T-helper 1 cell treated with Interleukin-12 subunit alpha and Interleukin-12 subunit beta and Interleukin-4 antibody, amounts not matched to agents 30 μg/mL and 1 μg/mL, for 36 hours (primary cell): Measurements from ENCODE around the gene STK11IP.

ENCODE experiments used
- H3K27ac Mint-ChIP-seq: one replicate; pipeline ENCODE4 v1.8.0; 2021; ENCODE audit warnings: mild to moderate bottlenecking, mixed read lengths
- H3K27me3 Mint-ChIP-seq: one replicate; pipeline ENCODE4 v1.8.0; 2021; ENCODE audit warnings: low read depth, mixed read lengths
- H3K36me3 Mint-ChIP-seq: one replicate; pipeline ENCODE4 v1.8.0; 2021; ENCODE audit warnings: low read depth, mixed read lengths
- H3K4me1 Mint-ChIP-seq: one replicate; pipeline ENCODE4 v1.8.0; 2021; ENCODE audit warnings: low read depth, mixed read lengths
- H3K4me3 Mint-ChIP-seq: one replicate; pipeline ENCODE4 v1.8.0; 2021; ENCODE audit warnings: mild to moderate bottlenecking, moderate library complexity, mixed read lengths
- H3K9me3 Mint-ChIP-seq: one replicate; pipeline ENCODE4 v1.8.0; 2021; ENCODE audit warnings: mixed read lengths

Gene STK11IP

DNA sequence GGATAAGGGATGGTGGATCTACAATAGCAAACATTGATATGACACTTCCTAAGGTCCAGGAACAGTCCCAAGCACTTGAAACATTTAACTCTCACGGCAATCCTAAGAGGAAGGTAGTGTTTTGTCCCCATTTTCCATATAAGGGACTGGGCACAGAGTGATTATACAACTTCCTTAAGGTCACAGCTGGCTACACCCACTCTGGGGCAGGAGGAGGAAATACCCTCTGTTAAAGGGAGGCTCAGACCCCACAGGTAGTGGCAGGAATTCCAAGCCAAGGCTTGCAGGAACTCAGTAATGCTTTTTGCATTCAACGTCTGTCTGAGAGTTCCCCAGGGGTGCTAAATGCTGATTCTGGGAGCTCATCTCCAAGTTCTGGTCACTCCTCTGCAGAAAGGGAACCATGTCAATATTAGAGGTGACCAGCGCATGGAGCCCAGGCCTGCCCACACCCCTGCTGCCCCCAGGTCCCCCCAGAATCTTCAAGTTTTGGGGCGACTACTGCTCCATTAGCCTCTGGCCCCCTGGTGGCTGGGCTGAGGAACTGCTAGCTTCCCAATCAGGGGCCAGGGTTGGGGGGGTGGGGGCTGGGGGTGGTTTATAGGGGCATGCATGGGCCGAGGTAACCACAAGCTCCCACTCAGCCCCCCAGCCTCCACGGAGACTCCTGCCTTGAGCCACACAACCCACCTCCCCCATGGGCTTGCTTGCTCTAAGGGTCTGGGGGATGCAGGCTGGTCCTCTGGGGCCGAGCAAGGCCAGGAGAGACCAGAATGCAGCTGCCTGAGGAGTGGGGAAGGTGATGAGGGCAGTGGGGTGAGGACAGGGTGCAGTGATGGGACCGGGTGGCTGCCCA, 37.4 kb upstream of the STK11IP start:
- Mint-ChIP-seq H3K9me3 (no peaks in the 10 kb centered on the region), H3K4me1 (no peaks in the 10 kb centered on the region), H3K4me3 (no peak overlapping the region), H3K27ac (no peak overlapping the region), H3K36me3 (no peaks in the 10 kb centered on the region), H3K27me3 (no peaks in the 10 kb centered on the region)

GRCh38 chr2:219560893-219561178, 36.8 kb upstream of the STK11IP start:
- no peak overlapping the region for H3K4me3 Mint-ChIP-seq
- H3K4me1 Mint-ChIP-seq, result no peaks in the 10 kb centered on the region
- no peak overlapping the region for H3K27ac Mint-ChIP-seq
- no peaks in the 10 kb centered on the region for H3K36me3 Mint-ChIP-seq
- peaks cover under 1% of the 10 kb centered on the region for H3K27me3 Mint-ChIP-seq
- H3K9me3 Mint-ChIP-seq, result no peaks in the 10 kb centered on the region

GRCh38 chr2:219561179-219562048, 36.2 kb upstream of the STK11IP start:
- Mint-ChIP-seq H3K27ac (no peak overlapping the region), H3K36me3 (no peaks in the 10 kb centered on the region), H3K4me3 (no peak overlapping the region), H3K4me1 (no peaks in the 10 kb centered on the region), H3K27me3 (peaks cover 3% of the 10 kb centered on the region), H3K9me3 (no peaks in the 10 kb centered on the region)

GRCh38 chr2:219562049-219563020, 35.3 kb upstream of the STK11IP start:
- H3K27me3 Mint-ChIP-seq, result peaks cover 3% of the 10 kb centered on the region
- no peak overlapping the region for H3K4me3 Mint-ChIP-seq
- no peaks in the 10 kb centered on the region for H3K9me3 Mint-ChIP-seq
- no peaks in the 10 kb centered on the region for H3K36me3 Mint-ChIP-seq
- no peaks in the 10 kb centered on the region for H3K4me1 Mint-ChIP-seq
- H3K27ac Mint-ChIP-seq, result no peak overlapping the region

GRCh38 chr2:219563271-219563928, 34.3 kb upstream of the STK11IP start:
- no peak overlapping the region for H3K4me3 Mint-ChIP-seq
- no peaks in the 10 kb centered on the region for H3K36me3 Mint-ChIP-seq
- H3K27ac Mint-ChIP-seq, result no peak overlapping the region
- peaks cover 3% of the 10 kb centered on the region for H3K27me3 Mint-ChIP-seq
- H3K9me3 Mint-ChIP-seq, result no peaks in the 10 kb centered on the region
- H3K4me1 Mint-ChIP-seq, result no peaks in the 10 kb centered on the region

DNA sequence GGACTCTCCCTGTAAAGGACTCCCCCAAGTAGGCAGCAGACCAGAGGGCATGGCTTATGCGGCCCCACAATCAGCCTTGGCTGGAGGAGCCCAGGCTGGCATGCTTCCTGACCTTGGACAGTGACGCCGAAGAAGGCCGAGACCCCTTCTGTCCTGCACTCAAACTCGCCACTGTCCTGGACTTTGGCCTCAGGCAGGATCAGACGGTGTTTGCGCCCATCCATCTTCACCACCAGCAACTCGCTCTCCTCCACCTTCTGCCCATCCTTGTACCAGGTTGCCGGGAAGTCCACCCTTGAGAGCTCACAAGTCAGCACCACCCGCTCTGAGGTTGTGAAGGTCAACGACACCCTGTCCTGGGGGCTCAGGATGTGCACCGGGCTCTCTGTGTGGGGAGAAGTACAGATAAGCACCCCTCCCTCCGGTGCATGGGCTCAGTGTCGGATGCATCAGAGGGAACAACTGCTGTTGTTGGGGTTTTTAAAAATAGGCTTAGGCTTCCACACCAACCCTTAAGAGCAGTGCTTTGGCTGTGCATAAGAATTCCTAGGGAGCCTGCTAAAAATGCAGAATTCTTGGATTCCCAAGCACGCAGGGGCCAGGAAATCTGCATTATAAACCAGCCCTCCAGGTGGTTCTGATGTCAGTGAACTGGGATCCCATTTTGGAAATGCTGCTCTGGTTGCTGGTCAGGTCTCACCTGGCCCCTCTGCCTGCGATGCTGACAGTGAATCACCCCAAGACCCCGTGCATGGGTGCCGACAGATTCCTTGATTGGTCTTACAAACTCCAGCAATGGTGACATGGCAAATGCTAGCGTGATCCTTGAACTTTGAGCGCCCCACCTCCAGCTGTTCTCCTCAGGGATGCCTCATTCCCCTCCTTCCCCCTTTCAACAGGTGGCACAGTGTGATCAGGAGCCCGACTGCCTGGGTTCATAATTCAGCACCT, 32.3 kb upstream of the STK11IP start:
- Mint-ChIP-seq H3K4me3 (no peak overlapping the region), H3K4me1 (no peaks in the 10 kb centered on the region), H3K36me3 (no peaks in the 10 kb centered on the region), H3K27ac (no peak overlapping the region), H3K27me3 (peaks cover 18% of the 10 kb centered on the region), H3K9me3 (no peaks in the 10 kb centered on the region)

DNA sequence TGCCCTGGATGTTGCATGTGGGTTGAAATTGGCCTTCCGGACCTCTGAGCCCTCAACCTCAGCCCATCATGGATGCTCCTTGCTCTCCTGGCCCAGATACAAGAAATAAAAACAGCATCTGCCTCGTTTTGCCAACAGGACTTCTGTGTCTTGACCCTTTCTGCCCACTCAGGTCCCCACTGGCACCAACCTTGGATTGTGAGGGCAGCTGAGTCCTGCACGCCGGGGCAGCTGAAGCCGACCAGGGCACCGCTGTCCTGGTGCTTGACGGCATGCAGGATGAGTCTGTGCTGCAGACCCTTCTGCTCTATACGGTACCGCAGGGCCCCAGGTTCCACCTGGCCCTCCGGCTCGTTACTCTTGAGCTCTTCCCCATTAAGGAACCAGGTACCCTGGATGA, 31.0 kb upstream of the STK11IP start:
- Mint-ChIP-seq H3K4me1 (no peaks in the 10 kb centered on the region), H3K4me3 (no peak overlapping the region), H3K36me3 (no peaks in the 10 kb centered on the region), H3K9me3 (no peaks in the 10 kb centered on the region), H3K27me3 (peaks cover 19% of the 10 kb centered on the region), H3K27ac (no peak overlapping the region)

DNA sequence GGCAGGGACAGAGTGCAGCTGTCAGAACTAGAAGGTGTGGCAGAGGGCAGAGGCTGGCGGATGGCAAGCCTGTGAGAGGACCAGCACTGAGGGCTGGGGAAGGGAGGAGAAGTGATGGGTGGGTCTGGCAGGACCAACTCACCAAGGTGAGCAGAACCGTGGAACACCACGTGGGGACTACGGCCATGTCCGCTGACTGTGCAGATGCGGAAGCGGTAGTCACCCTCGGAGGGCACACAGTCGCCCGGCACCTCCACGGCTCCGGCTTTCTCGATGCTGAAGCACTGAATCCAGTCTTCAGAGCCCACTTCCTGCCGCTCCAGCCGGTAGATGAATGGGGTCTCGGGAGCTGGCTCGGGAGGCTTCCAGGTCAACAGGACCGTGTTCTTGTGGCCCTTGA, 30.5 kb upstream of the STK11IP start:
- H3K27me3 Mint-ChIP-seq, result peaks cover 24% of the 10 kb centered on the region
- H3K4me3 Mint-ChIP-seq, result no peak overlapping the region
- H3K36me3 Mint-ChIP-seq, result no peaks in the 10 kb centered on the region
- no peaks in the 10 kb centered on the region for H3K9me3 Mint-ChIP-seq
- no peak overlapping the region for H3K27ac Mint-ChIP-seq
- H3K4me1 Mint-ChIP-seq, result no peaks in the 10 kb centered on the region

DNA sequence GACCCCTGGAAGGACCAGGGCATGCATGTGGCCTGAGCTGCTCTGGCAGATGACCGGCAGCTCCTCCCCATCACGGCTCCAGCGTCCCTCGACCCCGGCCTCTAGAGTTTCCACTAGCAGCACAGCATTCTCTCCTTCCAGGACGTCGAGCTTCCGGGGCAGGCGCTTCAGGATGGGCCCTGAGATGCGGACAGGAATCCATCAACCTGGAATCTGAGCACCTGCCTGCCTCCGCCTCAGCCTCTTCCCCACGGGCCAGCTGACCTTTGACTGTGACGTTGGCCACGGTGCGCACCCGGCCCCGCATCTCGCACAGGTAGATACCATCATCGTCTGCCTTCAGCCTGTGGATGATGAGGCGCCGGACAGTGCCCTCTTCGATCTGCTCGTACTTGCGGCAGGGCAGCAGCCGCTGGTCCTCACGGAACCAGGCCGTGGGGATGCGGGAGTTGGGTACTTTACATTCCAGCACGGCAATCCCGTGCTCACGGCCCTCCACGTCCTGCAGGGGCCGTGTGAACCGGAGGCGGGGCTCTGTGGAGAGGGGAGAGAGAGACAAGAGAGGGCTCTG, 29.8 kb upstream of the STK11IP start:
- Mint-ChIP-seq H3K9me3 (no peaks in the 10 kb centered on the region), H3K27ac (no peak overlapping the region), H3K27me3 (peaks cover 29% of the 10 kb centered on the region), H3K4me1 (no peaks in the 10 kb centered on the region), H3K4me3 (no peak overlapping the region), H3K36me3 (no peaks in the 10 kb centered on the region)

GRCh38 chr2:219569041-219569440, 28.6 kb upstream of the STK11IP start:
- H3K4me3 Mint-ChIP-seq, result no peak overlapping the region
- no peaks in the 10 kb centered on the region for H3K36me3 Mint-ChIP-seq
- H3K4me1 Mint-ChIP-seq, result no peaks in the 10 kb centered on the region
- H3K9me3 Mint-ChIP-seq, result no peaks in the 10 kb centered on the region
- no peak overlapping the region for H3K27ac Mint-ChIP-seq
- peaks cover 37% of the 10 kb centered on the region for H3K27me3 Mint-ChIP-seq

DNA sequence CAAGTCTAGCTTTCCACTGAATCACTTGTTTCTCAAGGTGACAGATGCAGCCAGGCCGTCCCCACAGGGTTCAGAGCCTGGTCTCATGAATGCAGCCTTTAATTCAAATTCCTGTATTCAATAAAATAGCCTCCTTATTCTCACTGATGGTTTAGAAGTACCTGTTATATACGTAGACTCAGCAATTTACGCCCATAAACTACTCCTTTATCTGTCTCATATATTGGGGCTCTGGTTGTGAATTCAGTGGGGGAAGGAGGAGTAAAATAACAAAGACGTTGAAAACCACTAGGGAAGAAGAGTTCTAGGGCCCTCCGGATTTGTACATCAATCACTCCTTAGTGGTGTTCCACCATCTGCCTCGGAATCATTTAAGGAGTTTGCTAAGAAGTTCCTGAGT, 28.0 kb upstream of the STK11IP start:
- H3K36me3 Mint-ChIP-seq, result no peaks in the 10 kb centered on the region
- no peaks in the 10 kb centered on the region for H3K4me1 Mint-ChIP-seq
- no peak overlapping the region for H3K27ac Mint-ChIP-seq
- H3K4me3 Mint-ChIP-seq, result no peak overlapping the region
- peaks cover 37% of the 10 kb centered on the region for H3K27me3 Mint-ChIP-seq
- H3K9me3 Mint-ChIP-seq, result no peaks in the 10 kb centered on the region

DNA sequence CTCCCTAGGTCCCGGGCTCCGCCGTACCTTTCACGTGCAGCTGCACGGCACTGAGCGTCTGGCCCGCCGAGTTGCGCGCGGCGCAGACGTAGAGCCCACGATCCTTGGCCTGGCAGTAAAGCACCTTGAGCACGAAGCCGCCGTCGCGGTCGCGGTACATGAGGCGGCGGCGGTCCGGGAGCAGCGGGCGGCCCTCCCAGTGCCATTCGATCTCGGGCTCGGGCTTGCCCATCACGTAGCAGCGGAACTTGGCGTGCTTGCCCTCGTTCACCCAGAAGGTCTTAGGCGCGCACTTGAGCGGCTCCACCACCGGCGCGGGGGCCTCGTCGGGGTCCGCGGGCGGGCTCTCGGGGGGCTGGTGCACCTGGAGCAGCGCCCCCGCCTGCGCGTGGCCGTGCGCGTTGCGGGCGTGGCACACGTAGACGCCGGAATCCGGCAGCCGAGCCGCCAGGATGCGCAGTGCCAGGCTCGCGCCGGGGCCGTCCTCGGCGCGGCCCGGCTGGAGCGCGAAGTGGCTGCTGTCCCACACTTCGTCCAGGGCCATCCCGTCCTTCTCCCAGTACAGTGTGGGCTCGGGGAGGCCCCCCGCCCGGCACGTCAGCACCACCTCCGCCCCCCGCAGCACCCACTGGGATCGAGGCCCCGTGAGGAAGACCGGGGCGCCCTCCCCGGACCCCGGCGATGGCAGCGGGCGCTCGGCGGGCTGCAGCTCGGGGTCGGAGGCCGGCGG, 27.3 kb upstream of the STK11IP start:
- Mint-ChIP-seq H3K36me3 (no peaks in the 10 kb centered on the region), H3K9me3 (no peaks in the 10 kb centered on the region), H3K27ac (no peak overlapping the region), H3K4me3 (no peak overlapping the region), H3K27me3 (peaks cover 41% of the 10 kb centered on the region), H3K4me1 (no peaks in the 10 kb centered on the region)
